SU-DHL-6 (cell line): ENCODE data around the gene SH3PXD2A.

ENCODE experiments used
- EZH2phosphoT487 ChIP-seq: fragments of 200-600 bp; sonication (generic), shearing (Covaris generic); conservative IDR thresholded peaks from 2 replicates; pipeline ENCODE4 v1.6.1; 2018; ENCODE audit warnings: mild to moderate bottlenecking, antibody characterized with exemption, low read length, moderate library complexity, mixed read lengths
- TF ChIP-seq, protein P1 (sequence below): fragments of 200-600 bp; sonication (generic); IDR thresholded peaks from one replicate; pipeline ENCODE4 v1.5.1; 2017; ENCODE audit warnings: antibody characterized with exemption, mild to moderate bottlenecking, low read length, moderate library complexity; ENCODE audit not compliant: insufficient read depth, poor library complexity, severe bottlenecking

GRCh38 chr10:103746598-103746997 is 108.8 kb downstream of the SH3PXD2A start:
- TF ChIP-seq, protein P1, sequence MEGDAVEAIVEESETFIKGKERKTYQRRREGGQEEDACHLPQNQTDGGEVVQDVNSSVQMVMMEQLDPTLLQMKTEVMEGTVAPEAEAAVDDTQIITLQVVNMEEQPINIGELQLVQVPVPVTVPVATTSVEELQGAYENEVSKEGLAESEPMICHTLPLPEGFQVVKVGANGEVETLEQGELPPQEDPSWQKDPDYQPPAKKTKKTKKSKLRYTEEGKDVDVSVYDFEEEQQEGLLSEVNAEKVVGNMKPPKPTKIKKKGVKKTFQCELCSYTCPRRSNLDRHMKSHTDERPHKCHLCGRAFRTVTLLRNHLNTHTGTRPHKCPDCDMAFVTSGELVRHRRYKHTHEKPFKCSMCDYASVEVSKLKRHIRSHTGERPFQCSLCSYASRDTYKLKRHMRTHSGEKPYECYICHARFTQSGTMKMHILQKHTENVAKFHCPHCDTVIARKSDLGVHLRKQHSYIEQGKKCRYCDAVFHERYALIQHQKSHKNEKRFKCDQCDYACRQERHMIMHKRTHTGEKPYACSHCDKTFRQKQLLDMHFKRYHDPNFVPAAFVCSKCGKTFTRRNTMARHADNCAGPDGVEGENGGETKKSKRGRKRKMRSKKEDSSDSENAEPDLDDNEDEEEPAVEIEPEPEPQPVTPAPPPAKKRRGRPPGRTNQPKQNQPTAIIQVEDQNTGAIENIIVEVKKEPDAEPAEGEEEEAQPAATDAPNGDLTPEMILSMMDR, result no peak
- no peak for TF ChIP-seq EZH2phosphoT487
